Hepatocyte (in vitro differentiated cells): ENCODE results near the gene GINS2. TPM values are rescaled to one million over a fixed set of nuclear protein-coding genes. Genes with fewer than 3 reads are reported as not detected.
A peak's percentile ranks its signal among the peaks of the same experiment; 100 is the strongest.

ENCODE experiments used
- DNase-seq: peaks from one replicate; pipeline ENCODE4 v3.0.0-alpha.2; 2016; ENCODE audit warnings: low spot score
- H2AFZ ChIP-seq: fragments of 200-600 bp; sonication (generic); 2 replicates; pipeline ENCODE4 v1.6.0; 2016; ENCODE audit warnings: antibody characterized with exemption, mild to moderate bottlenecking
- H3K27ac ChIP-seq: fragments of 200-600 bp; sonication (generic); 2 replicates; pipeline ENCODE4 v1.5.1; 2016; ENCODE audit warnings: mild to moderate bottlenecking
- H3K27me3 ChIP-seq: fragments of 200-600 bp; sonication (generic); 2 replicates; pipeline ENCODE4 v1.6.1; 2016
- H3K36me3 ChIP-seq: fragments of 200-600 bp; sonication (generic); replicated peaks from 2 replicates; pipeline ENCODE4 v1.5.1; 2016; ENCODE audit warnings: low read depth; ENCODE audit not compliant: insufficient read depth
- H3K4me1 ChIP-seq: fragments of 200-600 bp; sonication (generic); 2 replicates; pipeline ENCODE4 v1.5.1; 2016; ENCODE audit warnings: mild to moderate bottlenecking, moderate library complexity; ENCODE audit not compliant: insufficient read depth
- H3K4me2 ChIP-seq: fragments of 200-600 bp; sonication (generic); 2 replicates; pipeline ENCODE4 v1.6.0; 2016
- H3K4me3 ChIP-seq: fragments of 200-600 bp; sonication (generic); 2 replicates; pipeline ENCODE4 v1.5.1; 2016; ENCODE audit warnings: mild to moderate bottlenecking
- H3K79me2 ChIP-seq: fragments of 200-600 bp; sonication (generic); 2 replicates; pipeline ENCODE4 v1.6.0; 2017; ENCODE audit warnings: mild to moderate bottlenecking
- H3K9me2 ChIP-seq: fragments of 200-600 bp; sonication (generic); replicated peaks from 2 replicates; pipeline ENCODE4 v1.6.0; 2017; ENCODE audit warnings: mild to moderate bottlenecking; ENCODE audit not compliant: insufficient read depth
- H3K9me3 ChIP-seq: fragments of 200-600 bp; sonication (generic); 2 replicates; pipeline ENCODE4 v1.5.1; 2016; ENCODE audit warnings: low read depth, mild to moderate bottlenecking
- H4K20me1 ChIP-seq: fragments of 200-600 bp; sonication (generic); 2 replicates; pipeline ENCODE4 v1.6.0; 2016; ENCODE audit warnings: mild to moderate bottlenecking; ENCODE audit not compliant: insufficient read depth, poor library complexity, severe bottlenecking
- EZH2 ChIP-seq: fragments of 200-600 bp; sonication (generic); IDR thresholded peaks from 2 replicates; pipeline ENCODE4 v1.6.1; 2016; ENCODE audit warnings: antibody characterized with exemption, mild to moderate bottlenecking, borderline replicate concordance
- EZH2phosphoT487 ChIP-seq: fragments of 200-600 bp; sonication (generic); IDR thresholded peaks from one replicate; pipeline ENCODE4 v1.6.1; 2018; ENCODE audit warnings: antibody characterized with exemption, mild to moderate bottlenecking, low read depth, moderate library complexity; ENCODE audit not compliant: unreplicated experiment, severe bottlenecking
- WGBS: methylation state at CpG from one replicate; pipeline ENCODE4 v1.1.6; 2016; ENCODE audit warnings: low lambda C conversion rate; ENCODE audit errors: missing lambda C conversion rate; 5-methylcytosine and 5-hydroxymethylcytosine counted together
- polyA plus RNA-seq: library from polyadenylated mRNA; unstranded; fragments of >200 nt; fragmentation: Nextera tagmentation; extraction: Ambion mirVana; gene quantifications from 2 replicates; pipeline ENCODE4 v1.2.1, GENCODE V29; 2016
- total RNA-seq: library from RNA; depleted of rRNA; stranded (reverse); fragments of >200 nt; gene quantifications from 2 replicates; pipeline ENCODE4 v1.2.3, GENCODE V29; 2014
- TF ChIP-seq, protein P1 (sequence below): fragments of 200-600 bp; sonication (generic); IDR thresholded peaks from 2 replicates; pipeline ENCODE4 v1.5.1; 2016; ENCODE audit warnings: antibody characterized with exemption, mild to moderate bottlenecking; ENCODE audit not compliant: poor library complexity

Gene GINS2
- total and polyA plus RNA-seq, 2 experiments from 2014 or later: 6.3 to 7.5 TPM

DNA sequence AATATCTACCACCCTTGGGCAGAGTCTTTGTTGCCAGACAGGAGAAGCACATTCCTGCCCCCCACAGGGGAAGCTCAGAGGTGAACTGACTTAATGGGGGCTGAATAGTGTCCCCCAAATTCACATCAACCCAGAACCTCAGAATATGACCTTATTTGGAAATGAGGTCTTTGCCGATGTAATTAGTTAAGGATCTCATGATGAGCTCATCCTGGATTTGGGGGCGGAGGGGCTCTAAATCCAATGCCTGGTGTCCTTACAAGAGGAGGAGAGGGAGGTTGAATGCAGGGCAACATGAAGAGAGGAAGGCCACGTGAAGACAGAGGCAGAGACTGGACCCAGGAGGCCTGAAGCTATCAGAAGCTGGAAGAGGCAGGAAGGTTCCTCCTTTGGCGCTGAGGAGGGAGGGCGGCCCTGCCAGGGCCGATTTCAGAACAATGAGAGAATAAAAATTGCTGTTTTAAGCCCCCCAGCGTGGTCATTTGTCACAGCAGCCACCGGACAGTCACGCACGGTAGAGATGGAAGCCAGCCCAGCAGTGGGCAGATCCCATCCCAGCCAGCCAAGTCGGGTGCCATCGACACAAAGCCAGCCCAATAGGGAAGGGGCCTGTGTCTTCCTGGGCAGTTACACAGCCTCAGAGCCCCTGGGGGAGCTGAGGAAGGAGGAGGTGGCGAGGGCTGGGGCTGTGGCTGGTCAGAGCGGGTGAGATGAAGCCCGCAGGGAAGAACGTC, 40.9 kb upstream of the GINS2 start:
- Histone ChIP-seq H3K9me2 (no peaks in the 10 kb centered on the region), H4K20me1 (no peaks in the 10 kb centered on the region), H3K4me2 (no peak overlapping the region), H3K4me1 (no peaks in the 10 kb centered on the region), H3K9me3 (no peaks in the 10 kb centered on the region), H3K27ac (no peak overlapping the region), H3K27me3 (no peaks in the 10 kb centered on the region), H2AFZ (no peak overlapping the region), H3K4me3 (no peak overlapping the region), H3K36me3 (no peaks in the 10 kb centered on the region), H3K79me2 (no peaks in the 10 kb centered on the region)
- no peak for TF ChIP-seq EZH2phosphoT487
- 87% methylated on average over 16 of the region's 16 CpGs for WGBS
- no peak for DNase-seq

GRCh38 chr16:85728879-85729278, 40.1 kb upstream of the GINS2 start:
- Histone ChIP-seq H3K36me3 (no peaks in the 10 kb centered on the region), H3K9me2 (no peaks in the 10 kb centered on the region), H4K20me1 (no peaks in the 10 kb centered on the region), H2AFZ (no peak overlapping the region), H3K4me1 (no peaks in the 10 kb centered on the region), H3K9me3 (no peaks in the 10 kb centered on the region), H3K4me3 (no peak overlapping the region), H3K79me2 (no peaks in the 10 kb centered on the region), H3K27ac (no peak overlapping the region), H3K4me2 (no peak overlapping the region), H3K27me3 (no peaks in the 10 kb centered on the region)
- 78% methylated on average over 7 of the region's 7 CpGs for WGBS
- no peak for TF ChIP-seq EZH2phosphoT487
- DNase-seq: no peak

- H3K9me2 ChIP-seq: no peaks in the 10 kb centered on the region
- WGBS: 95% methylated on average over 10 of the region's 12 CpGs
- no peak overlapping the region for H3K27ac ChIP-seq
- TF ChIP-seq EZH2 (no peak), EZH2phosphoT487 (no peak)
- TF ChIP-seq, protein P1, sequence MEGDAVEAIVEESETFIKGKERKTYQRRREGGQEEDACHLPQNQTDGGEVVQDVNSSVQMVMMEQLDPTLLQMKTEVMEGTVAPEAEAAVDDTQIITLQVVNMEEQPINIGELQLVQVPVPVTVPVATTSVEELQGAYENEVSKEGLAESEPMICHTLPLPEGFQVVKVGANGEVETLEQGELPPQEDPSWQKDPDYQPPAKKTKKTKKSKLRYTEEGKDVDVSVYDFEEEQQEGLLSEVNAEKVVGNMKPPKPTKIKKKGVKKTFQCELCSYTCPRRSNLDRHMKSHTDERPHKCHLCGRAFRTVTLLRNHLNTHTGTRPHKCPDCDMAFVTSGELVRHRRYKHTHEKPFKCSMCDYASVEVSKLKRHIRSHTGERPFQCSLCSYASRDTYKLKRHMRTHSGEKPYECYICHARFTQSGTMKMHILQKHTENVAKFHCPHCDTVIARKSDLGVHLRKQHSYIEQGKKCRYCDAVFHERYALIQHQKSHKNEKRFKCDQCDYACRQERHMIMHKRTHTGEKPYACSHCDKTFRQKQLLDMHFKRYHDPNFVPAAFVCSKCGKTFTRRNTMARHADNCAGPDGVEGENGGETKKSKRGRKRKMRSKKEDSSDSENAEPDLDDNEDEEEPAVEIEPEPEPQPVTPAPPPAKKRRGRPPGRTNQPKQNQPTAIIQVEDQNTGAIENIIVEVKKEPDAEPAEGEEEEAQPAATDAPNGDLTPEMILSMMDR: no peak
- no peaks in the 10 kb centered on the region for H3K27me3 ChIP-seq
- no peaks in the 10 kb centered on the region for H3K9me3 ChIP-seq
- no peak overlapping the region for H2AFZ ChIP-seq
- H3K4me2 ChIP-seq: no peak overlapping the region
- no peaks in the 10 kb centered on the region for H3K4me1 ChIP-seq
- DNase-seq: no peak
- no peak overlapping the region for H3K4me3 ChIP-seq
- H4K20me1 ChIP-seq: no peaks in the 10 kb centered on the region
- no peaks in the 10 kb centered on the region for H3K79me2 ChIP-seq
- no peaks in the 10 kb centered on the region for H3K36me3 ChIP-seq
Observed at GRCh38 chr16:85724936-85725335, 36.2 kb upstream of the GINS2 start.

GRCh38 chr16:85724126-85724879, 35.5 kb upstream of the GINS2 start:
- no peaks in the 10 kb centered on the region for H4K20me1 ChIP-seq
- H3K79me2 ChIP-seq: no peaks in the 10 kb centered on the region
- TF ChIP-seq EZH2phosphoT487 (no peak), EZH2 (no peak)
- TF ChIP-seq, protein P1: no peak
- H3K27me3 ChIP-seq: no peaks in the 10 kb centered on the region
- 87% methylated on average over 20 of the region's 20 CpGs for WGBS
- no peak overlapping the region for H3K27ac ChIP-seq
- H3K9me2 ChIP-seq: no peaks in the 10 kb centered on the region
- DNase-seq: peak; percentile 46
- H3K36me3 ChIP-seq: no peaks in the 10 kb centered on the region
- no peaks in the 10 kb centered on the region for H3K4me1 ChIP-seq
- no peak overlapping the region for H3K4me2 ChIP-seq
- no peak overlapping the region for H3K4me3 ChIP-seq
- H3K9me3 ChIP-seq: no peaks in the 10 kb centered on the region
- H2AFZ ChIP-seq: no peak overlapping the region
